A549 (cell line): Measurements from ENCODE around the gene FBXL7. TPM values are rescaled to one million over a fixed set of nuclear protein-coding genes. Genes with fewer than 3 reads are reported as not detected.

Experiments
- ATAC-seq, 2 experiments: fragments of 200-7000 bp in 1 of 2; fragments of >200 bp in 1 of 2; cut with Nextera tagmentation in 1 of 2; cut with Tn5 transposase in 1 of 2; 3 replicates each; pipeline versions ENCODE4 v1.8.0 to v1.9.1; 2018 to 2020; ENCODE audit warnings: mild to moderate bottlenecking in 1 of 2, moderate library complexity in 1 of 2
- CTCF ChIA-PET: fragments of 300-600 bp; sonication (Branson Sonifier 250); formaldehyde crosslinking; extraction: SDS; loops from one replicate; lab custom pipeline; 2021; ENCODE audit warnings: antibody characterized with exemption, inconsistent platforms; lab: Yijun Ruan, JAX
- POLR2A ChIA-PET: fragments of 350-600 bp; formaldehyde crosslinking; extraction: SDS; loops from one replicate; lab custom pipeline; 2021; ENCODE audit warnings: antibody characterized with exemption, inconsistent platforms; lab: Yijun Ruan, JAX
- DNase-seq, 2 experiments: peaks; one replicate each; pipeline versions ENCODE4 v3.0.0 to v3.0.0-alpha.2; 2011 to 2016; ENCODE audit warnings: low read depth in 1 of 2, low spot score in 1 of 2
- FAIRE-seq: peaks from 2 replicates; lab custom pipeline; 2011; peaks lifted over from hg19 to GRCh38; lab: Jason Lieb, UNC
- H3K27ac ChIP-seq, 2 experiments: fragments of >200 bp; sonication (Bioruptor Twin); formaldehyde crosslinking; 3 replicates each; pipeline ENCODE4 v1.5.1; 2016 to 2017
- H3K4me1 ChIP-seq: fragments of >200 bp; sonication (Bioruptor Twin); formaldehyde crosslinking; 3 replicates; pipeline ENCODE4 v1.6.1; 2016
- H3K4me2 ChIP-seq: fragments of >200 bp; sonication (Bioruptor Twin); formaldehyde crosslinking; 3 replicates; pipeline ENCODE4 v1.6.1; 2016
- H3K4me3 ChIP-seq: fragments of >200 bp; sonication (Bioruptor Twin); formaldehyde crosslinking; 3 replicates; pipeline ENCODE4 v1.5.1; 2016
- H3K9me3 ChIP-seq: fragments of >200 bp; sonication (Bioruptor Twin); formaldehyde crosslinking; 3 replicates; pipeline ENCODE4 v1.6.1; 2016
- ATOH8 ChIP-seq: fragments of 250-450 bp; sonication (Bioruptor Pico); IDR thresholded peaks from 2 replicates; pipeline ENCODE4 v1.5.0; 2020; ENCODE audit warnings: low read depth, mild to moderate bottlenecking, moderate library complexity
- FOSB ChIP-seq: fragments of 250-450 bp; sonication (Bioruptor Pico); IDR thresholded peaks from 2 replicates; pipeline ENCODE4 v1.5.0; 2020; ENCODE audit warnings: mild to moderate bottlenecking, moderate library complexity
- FOXS1 ChIP-seq: fragments of 250-450 bp; sonication (Bioruptor Pico); IDR thresholded peaks from 2 replicates; pipeline ENCODE4 v1.5.0; 2020; ENCODE audit warnings: mild to moderate bottlenecking, moderate library complexity
- HDAC2 ChIP-seq: fragments of 200-600 bp; sonication (generic); IDR thresholded peaks from 2 replicates; pipeline ENCODE4 v1.6.1; 2016
- HEYL ChIP-seq: fragments of 250-450 bp; sonication (Bioruptor Pico); IDR thresholded peaks from 2 replicates; pipeline ENCODE4 v1.8.0; 2021; ENCODE audit warnings: mild to moderate bottlenecking, moderate library complexity
- HMGXB4 ChIP-seq: fragments of 250-450 bp; sonication (Bioruptor Pico); IDR thresholded peaks from 2 replicates; pipeline ENCODE4 v1.5.0; 2021; ENCODE audit warnings: mild to moderate bottlenecking, moderate library complexity, borderline replicate concordance
- HOXB13 ChIP-seq: fragments of 250-450 bp; sonication (Bioruptor Pico); IDR thresholded peaks from 2 replicates; pipeline ENCODE4 v1.5.0; 2020; ENCODE audit warnings: low read depth, mild to moderate bottlenecking, moderate library complexity
- JUNB ChIP-seq: fragments of >200 bp; sonication (Bioruptor Twin); formaldehyde crosslinking; IDR thresholded peaks from 2 replicates; pipeline ENCODE4 v1.6.1; 2016
- MAFK ChIP-seq: fragments of 450-650 bp; IDR thresholded peaks from 2 replicates; pipeline ENCODE4 v1.6.1; 2014; ENCODE audit not compliant: partially characterized antibody
- MAZ ChIP-seq: fragments of 150-350 bp; IDR thresholded peaks from 2 replicates; pipeline ENCODE4 v1.6.1; 2014; ENCODE audit warnings: antibody characterized with exemption, low read depth, low read length, borderline replicate concordance
- NPAS2 ChIP-seq: fragments of 250-450 bp; sonication (Bioruptor Pico); IDR thresholded peaks from 2 replicates; pipeline ENCODE4 v1.8.0; 2022; ENCODE audit warnings: mild to moderate bottlenecking, moderate library complexity, borderline replicate concordance
- POLR2A ChIP-seq: IDR thresholded peaks from 2 replicates; pipeline ENCODE4 v1.6.1; 2012; ENCODE audit warnings: mild to moderate bottlenecking, low read length
- POLR2AphosphoS2 ChIP-seq: conservative IDR thresholded peaks from 2 replicates; pipeline ENCODE4 v1.6.1; 2012; ENCODE audit warnings: low read length, improper control_type of control experiment, inconsistent platforms
- REST ChIP-seq: fragments of 200-600 bp; sonication (generic); IDR thresholded peaks from 2 replicates; pipeline ENCODE4 v1.6.1; 2016; ENCODE audit warnings: antibody characterized with exemption, mild to moderate bottlenecking, moderate library complexity
- TP53 ChIP-seq: fragments of 250-450 bp; sonication (Bioruptor Pico); IDR thresholded peaks from 2 replicates; pipeline ENCODE4 v1.5.0; 2021; ENCODE audit warnings: mild to moderate bottlenecking, moderate library complexity
- ZC3H11A ChIP-seq: fragments of 450-650 bp; IDR thresholded peaks from 2 replicates; pipeline ENCODE4 v1.6.1; 2014; ENCODE audit warnings: antibody characterized with exemption, mild to moderate bottlenecking
- WGBS: methylation state at CpG from one replicate; pipeline ENCODE4 v1.1.6; 2017; ENCODE audit errors: missing lambda C conversion rate; 5-methylcytosine and 5-hydroxymethylcytosine counted together
- polyA plus RNA-seq, 4 experiments: library from polyadenylated mRNA; depleted of rRNA in 3 of 4; stranded (reverse); fragments of >200 nt; fragmentation: RNase III in 1 of 4; extraction: RNeasy Plus Mini Kit Qiagen cat#74134 plus additional on column Dnase treatment in 1 of 4; gene quantifications; 2 replicates in 3 of 4; 3 replicates in 1 of 4; pipeline ENCODE4 v1.2.3, GENCODE V29; 2011 to 2017
- TF ChIP-seq, protein P1 (sequence below): IDR thresholded peaks from 2 replicates; pipeline ENCODE4 v1.6.1; 2012; ENCODE audit warnings: low read depth, borderline replicate concordance
- TF ChIP-seq, protein P2 (sequence below): fragments of >200 bp; sonication (Bioruptor Twin); formaldehyde crosslinking; IDR thresholded peaks from 3 replicates; pipeline ENCODE4 v1.5.1; 2016
- TF ChIP-seq, protein P3 (sequence below): fragments of >200 bp; sonication (Bioruptor Twin); formaldehyde crosslinking; IDR thresholded peaks from 2 replicates; pipeline ENCODE4 v1.6.1; 2016

FBXL7 gene
- polyA plus RNA-seq, 2 of the 4 experiments (the other 2 are of a cell fraction) = 0.90 to 1.7 TPM

- TF ChIP-seq TP53 = no peak
- TF ChIP-seq, all 56 proteins: peak for 0
- no peaks in the 10 kb centered on the region for H3K9me3 ChIP-seq
- ChIA-PET CTCF (interaction anchor here (1.4 kb wide), 1 partner anchor 966 kb away, joined by 4 read pairs; no protein-coding TSS in a partner anchor), POLR2A (no interaction called here)
- no peaks in the 10 kb centered on the region for H3K4me1 ChIP-seq
- ATAC-seq (no peak), FAIRE-seq (no peak), DNase-seq (no peak)
- H3K27ac ChIP-seq = no peak overlapping the region
- H3K4me3 ChIP-seq = no peak overlapping the region
- no peak overlapping the region for H3K4me2 ChIP-seq
- 21% methylated on average over 5 of the region's 5 CpGs for WGBS
Measured at GRCh38 chr5:15489571-15490235, 10.3 kb upstream of the FBXL7 start.

DNA sequence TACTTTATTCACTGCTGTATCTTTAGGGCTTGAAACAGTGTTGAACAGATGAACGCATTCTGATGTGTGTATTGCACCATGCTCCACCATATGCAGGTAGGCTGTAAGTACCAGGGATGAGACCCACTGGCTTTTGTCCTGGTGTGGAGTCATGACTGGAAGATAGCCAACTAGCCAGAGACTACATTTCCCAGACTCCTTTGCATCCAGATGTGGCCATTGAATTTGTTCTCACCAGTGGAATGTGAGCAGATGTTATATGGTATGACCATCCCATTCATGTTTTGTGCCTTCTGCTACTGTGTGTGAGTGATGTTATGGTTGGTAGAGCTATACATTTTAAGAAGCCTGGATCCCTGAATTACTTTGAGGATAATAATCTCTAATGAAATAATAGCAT lies 7.4 kb upstream of the FBXL7 start:
- ATAC-seq = no peak
- TF ChIP-seq POLR2AphosphoS2 (no peak), ZC3H11A (no peak), HDAC2 (no peak), NPAS2 (no peak), ATOH8 (CRISPR knock-in tag) (no peak), HOXB13 (CRISPR knock-in tag) (no peak), FOSB (CRISPR knock-in tag) (no peak), REST (no peak), JUNB (no peak), HEYL (CRISPR knock-in tag) (no peak), MAZ (no peak), HMGXB4 (CRISPR knock-in tag) (no peak), FOXS1 (no peak), POLR2A (no peak), MAFK (no peak)
- TF ChIP-seq, protein P1, sequence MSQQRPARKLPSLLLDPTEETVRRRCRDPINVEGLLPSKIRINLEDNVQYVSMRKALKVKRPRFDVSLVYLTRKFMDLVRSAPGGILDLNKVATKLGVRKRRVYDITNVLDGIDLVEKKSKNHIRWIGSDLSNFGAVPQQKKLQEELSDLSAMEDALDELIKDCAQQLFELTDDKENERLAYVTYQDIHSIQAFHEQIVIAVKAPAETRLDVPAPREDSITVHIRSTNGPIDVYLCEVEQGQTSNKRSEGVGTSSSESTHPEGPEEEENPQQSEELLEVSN = no peak
- TF ChIP-seq, protein P2, sequence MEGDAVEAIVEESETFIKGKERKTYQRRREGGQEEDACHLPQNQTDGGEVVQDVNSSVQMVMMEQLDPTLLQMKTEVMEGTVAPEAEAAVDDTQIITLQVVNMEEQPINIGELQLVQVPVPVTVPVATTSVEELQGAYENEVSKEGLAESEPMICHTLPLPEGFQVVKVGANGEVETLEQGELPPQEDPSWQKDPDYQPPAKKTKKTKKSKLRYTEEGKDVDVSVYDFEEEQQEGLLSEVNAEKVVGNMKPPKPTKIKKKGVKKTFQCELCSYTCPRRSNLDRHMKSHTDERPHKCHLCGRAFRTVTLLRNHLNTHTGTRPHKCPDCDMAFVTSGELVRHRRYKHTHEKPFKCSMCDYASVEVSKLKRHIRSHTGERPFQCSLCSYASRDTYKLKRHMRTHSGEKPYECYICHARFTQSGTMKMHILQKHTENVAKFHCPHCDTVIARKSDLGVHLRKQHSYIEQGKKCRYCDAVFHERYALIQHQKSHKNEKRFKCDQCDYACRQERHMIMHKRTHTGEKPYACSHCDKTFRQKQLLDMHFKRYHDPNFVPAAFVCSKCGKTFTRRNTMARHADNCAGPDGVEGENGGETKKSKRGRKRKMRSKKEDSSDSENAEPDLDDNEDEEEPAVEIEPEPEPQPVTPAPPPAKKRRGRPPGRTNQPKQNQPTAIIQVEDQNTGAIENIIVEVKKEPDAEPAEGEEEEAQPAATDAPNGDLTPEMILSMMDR = no peak
- TF ChIP-seq, protein P3, sequence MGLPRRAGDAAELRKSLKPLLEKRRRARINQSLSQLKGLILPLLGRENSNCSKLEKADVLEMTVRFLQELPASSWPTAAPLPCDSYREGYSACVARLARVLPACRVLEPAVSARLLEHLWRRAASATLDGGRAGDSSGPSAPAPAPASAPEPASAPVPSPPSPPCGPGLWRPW = no peak
- Histone ChIP-seq H3K4me2 (no peak overlapping the region), H3K4me1 (no peaks in the 10 kb centered on the region), H3K4me3 (no peak overlapping the region), H3K27ac (no peak overlapping the region), H3K9me3 (no peaks in the 10 kb centered on the region)
- no peak for DNase-seq
- 20% methylated on average over 1 of the region's 1 CpG for WGBS
- no peak for FAIRE-seq
- ChIA-PET POLR2A (no interaction called here), CTCF (no interaction called here)
